HG03196 (cell line): ENCODE results near the gene VCX.
"Not testable (repeated sequence)": the region's sequence is repeated elsewhere in the genome, so short reads cannot be mapped to it uniquely, and the experiment has no call there.

Experiments
- ATAC-seq: cut with Tn5 transposase; IDR thresholded peaks from one replicate; pipeline ENCODE4 v1.9.1; 2021; ENCODE audit not compliant: unreplicated experiment

VCX gene

DNA sequence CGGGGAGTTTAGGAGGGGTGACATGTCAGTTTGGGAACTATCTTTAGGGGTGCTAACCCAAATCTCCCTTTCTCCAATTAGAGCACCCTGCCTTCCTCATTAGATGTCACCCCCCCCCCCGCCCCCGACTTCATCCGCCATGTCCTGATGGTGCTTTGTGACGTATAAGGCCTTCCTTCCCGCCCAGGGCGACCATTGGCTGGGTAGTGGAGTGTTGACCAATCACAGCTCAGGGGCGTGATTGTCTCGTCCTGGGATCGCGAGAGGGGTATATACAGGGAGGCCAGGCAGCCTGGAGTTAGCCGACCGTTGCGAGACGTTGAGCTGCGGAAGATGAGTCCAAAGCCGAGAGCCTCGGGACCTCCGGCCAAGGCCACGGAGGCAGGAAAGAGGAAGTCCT, at the start of gene VCX:
TSS of gene VCX (plus strand) at position 301 of the 400 bp plus-strand sequence. CDS start at position 334, 33 bp downstream.
- ATAC-seq = not testable (repeated sequence)

DNA sequence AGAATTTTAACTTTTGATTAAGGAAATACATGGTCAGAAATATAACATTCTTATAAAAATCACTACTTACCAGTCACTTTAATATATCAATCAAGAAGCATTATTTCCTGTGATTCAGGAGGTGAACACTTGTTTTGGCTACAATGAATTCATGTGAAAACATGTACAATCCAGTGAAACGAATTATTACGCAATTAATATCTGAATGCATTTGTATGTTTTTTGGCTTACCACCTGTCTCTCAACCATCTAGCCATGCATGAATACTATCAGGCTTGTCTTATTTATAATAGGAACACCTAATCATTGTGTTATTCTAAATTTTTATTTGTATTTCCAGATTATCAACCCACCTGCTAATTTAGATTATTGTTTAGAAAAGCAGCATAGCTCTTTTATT, 44.6 kb upstream of the VCX start:
- no peak for ATAC-seq

DNA sequence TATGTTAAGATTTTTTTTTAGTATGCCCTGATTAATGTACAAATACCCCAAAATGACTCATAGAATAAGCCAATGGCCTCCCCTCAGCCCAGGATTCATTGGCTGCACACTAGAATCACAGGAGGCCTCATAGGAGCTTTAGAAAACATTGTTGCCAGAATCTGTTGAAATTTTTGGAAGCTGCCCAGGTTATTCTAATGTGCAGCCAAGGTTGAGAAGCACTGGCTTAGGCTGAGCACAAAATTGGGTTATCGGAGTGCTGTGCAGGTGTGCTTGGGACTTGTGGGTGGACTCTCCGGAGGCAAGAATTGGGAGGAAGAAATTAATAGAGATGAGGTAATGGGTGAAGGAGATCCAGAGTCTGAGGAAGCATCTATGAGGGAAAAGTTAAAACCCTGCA, 41.3 kb upstream of the VCX start:
- no peak for ATAC-seq

DNA sequence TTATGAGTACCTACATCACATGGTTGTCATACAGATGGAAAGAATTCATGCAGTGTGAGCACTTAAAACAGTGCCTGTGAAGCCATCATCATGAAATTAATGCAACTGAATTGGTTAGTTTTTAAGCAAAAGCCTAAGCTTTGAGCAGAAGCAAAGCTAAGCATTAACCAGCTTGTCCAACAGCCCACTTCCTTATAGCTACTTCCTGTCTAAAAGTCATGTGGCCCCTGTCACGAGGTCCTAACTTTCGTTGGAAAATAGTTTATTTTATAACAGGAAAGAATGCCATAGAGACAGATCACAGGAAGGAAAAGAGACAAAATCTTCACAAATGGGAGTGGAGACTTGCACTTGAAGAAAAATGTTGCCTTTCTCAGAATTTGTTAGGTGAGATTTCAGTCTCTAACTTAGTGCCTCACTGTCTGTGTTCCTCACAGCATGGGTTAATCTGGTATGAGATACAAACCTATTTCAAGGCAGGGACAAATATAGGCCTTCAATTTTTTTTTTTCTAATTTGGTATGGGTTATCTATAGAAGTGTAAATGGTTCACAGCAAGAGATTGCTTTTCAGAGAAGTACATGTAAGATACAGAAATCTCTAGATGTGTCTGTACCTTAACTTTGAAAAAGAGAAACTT, 27.7 kb upstream of the VCX start:
- no peak for ATAC-seq

DNA sequence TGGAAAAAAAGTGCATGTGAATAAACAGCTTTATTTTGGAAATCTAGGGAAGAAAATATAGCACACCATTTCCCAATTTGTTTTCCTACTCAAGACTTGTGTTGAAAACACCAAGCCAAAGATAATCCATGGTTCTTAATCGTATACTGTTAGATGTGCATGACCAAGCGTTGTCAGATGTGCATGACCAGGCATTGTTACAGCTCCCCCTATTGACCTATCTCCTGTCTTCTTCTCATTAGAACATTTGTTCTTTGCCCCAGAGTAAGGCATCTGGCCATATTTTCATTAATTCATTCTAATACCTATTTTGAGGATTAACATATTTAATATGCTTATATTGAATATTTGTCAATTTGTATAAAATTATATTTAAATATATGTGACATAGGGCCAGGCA, 14.4 kb upstream of the VCX start:
- no peak for ATAC-seq

DNA sequence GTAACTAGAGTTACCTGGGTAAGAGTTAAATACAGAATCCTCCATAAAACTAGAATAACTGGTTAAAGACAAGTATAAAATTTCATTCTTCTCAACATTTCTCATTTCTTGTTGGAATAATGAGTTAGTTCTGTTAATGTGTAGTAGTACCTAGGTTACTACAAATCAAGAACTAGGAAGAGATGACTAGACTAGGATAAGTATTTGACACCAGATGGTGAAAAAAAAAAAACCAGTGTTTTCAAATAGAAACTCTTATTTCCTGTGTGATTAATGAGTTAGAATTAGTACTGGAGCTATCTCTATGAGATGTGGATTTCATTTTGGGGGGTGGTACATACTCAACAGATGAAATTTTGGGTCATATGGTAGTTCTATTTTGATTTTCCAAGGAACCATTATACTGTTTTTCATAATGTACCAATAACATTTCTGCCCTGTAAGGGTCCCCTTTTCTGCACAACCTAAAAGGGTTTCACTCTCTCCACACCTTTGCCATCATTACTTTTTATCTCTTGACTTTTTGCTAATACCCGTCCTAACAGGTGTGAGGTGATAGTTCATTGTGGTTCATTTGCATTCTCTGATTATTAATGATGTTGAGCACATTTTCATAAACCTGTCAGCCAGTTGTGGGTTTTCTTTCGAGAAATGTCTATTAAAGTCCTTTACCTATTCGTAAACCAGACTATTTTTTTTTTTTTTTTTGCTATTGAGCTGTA, 1.7 kb upstream of the VCX start:
- no peak for ATAC-seq

DNA sequence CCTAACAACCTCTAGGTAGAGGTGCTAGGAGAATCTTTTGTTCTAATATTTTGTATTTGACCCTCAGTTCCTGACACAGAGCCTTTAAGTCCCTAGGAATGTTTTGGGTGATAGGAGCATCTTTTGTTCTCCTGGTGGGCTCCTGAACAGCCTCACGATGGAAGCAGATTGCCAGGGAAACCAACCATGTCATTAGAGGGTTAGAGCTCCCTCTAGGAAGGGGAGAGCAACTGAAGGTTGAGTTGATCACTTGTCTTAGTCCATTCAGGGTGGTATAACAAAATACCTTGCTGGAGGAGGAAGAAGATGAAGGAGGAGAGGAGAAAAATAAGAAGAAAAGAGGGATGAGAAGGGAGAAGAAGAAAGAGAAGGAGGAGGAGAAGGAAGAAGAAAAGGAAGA, 9.2 kb downstream of the VCX start:
- no peak for ATAC-seq

DNA sequence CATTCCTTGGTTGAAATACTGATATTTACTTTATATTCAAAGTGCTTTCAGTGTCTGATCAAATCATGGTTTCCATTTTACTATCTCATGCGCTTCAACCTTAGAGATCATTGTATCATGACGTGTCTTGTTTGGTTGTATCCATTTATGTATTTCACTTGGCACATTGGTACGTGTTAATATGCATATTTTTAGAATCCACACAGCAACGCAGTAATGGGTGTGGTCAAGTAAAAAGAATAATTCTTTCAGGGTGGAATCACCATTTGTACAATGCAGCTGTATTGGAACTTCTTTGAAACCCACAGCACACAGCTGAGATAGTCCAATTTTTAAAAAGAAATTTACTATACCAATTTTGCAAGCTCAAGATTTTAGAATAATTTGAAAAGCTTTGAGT, 29.1 kb downstream of the VCX start:
- no peak for ATAC-seq

DNA sequence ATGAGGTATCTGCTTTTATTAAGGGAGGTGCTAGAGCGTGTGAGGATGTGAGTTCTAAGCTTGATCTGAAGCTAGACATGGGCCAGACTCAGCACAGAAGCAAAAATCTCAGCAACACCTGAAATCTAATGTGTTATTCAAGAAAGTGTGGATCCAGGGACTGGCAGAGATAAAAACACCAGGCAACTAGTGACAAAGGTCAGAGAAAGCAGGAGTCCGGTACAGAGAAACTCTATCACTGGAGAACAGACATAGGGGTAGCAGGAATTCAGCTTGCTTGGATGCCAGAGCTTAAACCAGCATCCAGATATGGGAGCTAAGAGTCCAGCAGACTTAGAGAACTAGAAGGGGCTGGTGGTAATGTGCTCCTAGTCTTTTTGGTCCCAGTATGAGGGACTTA, 34.0 kb downstream of the VCX start:
- ATAC-seq = no peak

DNA sequence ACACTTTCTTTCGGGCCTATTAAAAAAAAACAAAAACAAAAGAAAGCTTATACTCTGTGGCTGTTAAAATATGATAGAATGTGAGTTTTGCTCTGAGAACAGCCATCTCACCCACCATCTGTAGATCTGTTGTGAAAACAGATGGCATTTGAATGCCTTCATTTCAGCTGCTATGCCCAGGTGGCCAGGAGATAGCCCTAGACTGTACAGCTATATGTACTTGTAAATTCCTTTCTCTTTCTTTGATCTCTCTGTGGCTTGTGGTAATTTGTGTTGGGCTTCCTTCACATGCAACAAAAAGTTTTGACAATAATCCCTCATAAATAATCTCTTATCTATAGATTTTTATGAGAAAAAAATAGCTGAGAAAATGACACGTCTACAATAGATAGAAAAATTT, 46.2 kb downstream of the VCX start:
- no peak for ATAC-seq

DNA sequence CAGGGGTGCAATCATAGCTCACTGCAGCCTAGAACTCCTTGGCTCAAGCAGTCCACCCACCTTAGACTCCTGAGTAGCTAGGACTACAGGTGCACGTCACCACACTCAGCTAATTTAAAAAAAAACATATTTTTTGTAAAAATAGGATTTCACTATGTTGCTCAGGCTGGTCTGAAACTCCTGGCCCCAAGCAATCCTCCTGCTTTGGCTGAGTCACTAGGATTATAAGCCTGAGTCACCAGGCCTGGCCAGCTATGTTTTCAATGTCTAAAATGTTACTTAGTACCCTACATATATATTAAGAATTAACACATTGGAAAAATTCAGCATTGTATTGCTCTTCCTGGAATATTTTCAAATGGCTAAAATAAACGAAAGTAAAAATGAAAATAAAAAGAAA, 46.7 kb downstream of the VCX start:
- no peak for ATAC-seq

DNA sequence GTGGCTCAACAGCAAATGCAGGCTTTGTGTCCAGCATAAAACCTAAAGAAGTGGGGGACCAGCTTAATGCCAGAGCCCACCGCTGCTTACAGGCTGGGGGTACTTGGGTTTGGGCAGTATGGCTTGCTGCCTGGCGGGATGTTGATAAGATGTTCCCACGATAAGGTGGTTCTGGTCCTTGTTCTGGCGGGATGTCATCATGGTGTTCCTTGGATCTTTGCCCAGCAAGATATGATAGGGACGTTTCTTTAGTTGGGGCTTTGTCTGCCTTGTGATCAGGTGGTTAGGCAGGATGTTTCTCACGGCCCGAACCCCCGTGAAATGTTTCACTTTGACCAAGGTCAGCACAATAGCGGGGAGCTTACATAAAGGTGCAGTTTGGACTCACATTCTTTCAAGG, 49.0 kb downstream of the VCX start:
- ATAC-seq = no peak
